Upper lobe of left lung (tissue), 4 donors: ENCODE data around the gene PXDN.

Source experiments
- CTCF ChIP-seq, 6 experiments: fragments of 450-650 bp in 4 of 6; fragments of 200-600 bp in 2 of 6; sonication (generic) in 2 of 6; IDR thresholded peaks; one replicate each; pipeline ENCODE4 v1.5.1; 2016 to 2019; ENCODE audit warnings: antibody characterized with exemption in 6 of 6
- EP300 ChIP-seq, 4 donors: sonication (generic); formaldehyde crosslinking; IDR thresholded peaks; one replicate each; pipeline ENCODE4 v1.5.1; 2017; ENCODE audit warnings: antibody characterized with exemption in 4 of 4, control low read depth in 2 of 4

DNA sequence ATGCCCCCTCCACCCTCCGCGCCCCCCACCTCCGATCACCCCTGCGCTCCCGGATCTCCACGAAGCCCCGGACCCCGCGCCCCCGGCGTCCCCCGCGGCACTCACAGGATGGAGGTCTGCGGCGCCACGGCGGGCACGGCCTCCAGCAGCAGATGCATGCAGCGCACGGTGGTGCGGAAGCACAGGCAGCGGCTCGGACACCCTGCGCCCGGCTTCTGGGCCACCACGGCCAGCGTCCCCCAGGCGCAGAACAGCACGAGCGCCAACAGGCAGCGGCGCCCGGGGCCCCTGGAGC, 217 bp downstream of the PXDN start:
- TF ChIP-seq CTCF (IDR thresholded peaks at IDR 0.05) = no peak
- TF ChIP-seq EP300 (IDR thresholded peaks at IDR 0.05) = no peak
